ENCODE data around the gene PPFIBP2. TPM values are rescaled to one million over a fixed set of nuclear protein-coding genes. Genes with fewer than 3 reads are reported as not detected.
"Not testable (repeated sequence)": the region's sequence is repeated elsewhere in the genome, so short reads cannot be mapped to it uniquely, and the experiment has no call there.

The PPFIBP2 gene
- total RNA-seq, 1 experiment from 2014 or later, result 3.5 TPM

GRCh38 chr11:7635708-7636107, 121.9 kb downstream of the PPFIBP2 start:
- DNase-seq (ENCODE audit: low spot score), result no peak

GRCh38 chr11:7636350-7636749, 122.6 kb downstream of the PPFIBP2 start:
- no peak for DNase-seq (ENCODE audit: low spot score)

GRCh38 chr11:7637447-7638157, 123.8 kb downstream of the PPFIBP2 start:
- DNase-seq (ENCODE audit: low spot score), result no peak

DNA sequence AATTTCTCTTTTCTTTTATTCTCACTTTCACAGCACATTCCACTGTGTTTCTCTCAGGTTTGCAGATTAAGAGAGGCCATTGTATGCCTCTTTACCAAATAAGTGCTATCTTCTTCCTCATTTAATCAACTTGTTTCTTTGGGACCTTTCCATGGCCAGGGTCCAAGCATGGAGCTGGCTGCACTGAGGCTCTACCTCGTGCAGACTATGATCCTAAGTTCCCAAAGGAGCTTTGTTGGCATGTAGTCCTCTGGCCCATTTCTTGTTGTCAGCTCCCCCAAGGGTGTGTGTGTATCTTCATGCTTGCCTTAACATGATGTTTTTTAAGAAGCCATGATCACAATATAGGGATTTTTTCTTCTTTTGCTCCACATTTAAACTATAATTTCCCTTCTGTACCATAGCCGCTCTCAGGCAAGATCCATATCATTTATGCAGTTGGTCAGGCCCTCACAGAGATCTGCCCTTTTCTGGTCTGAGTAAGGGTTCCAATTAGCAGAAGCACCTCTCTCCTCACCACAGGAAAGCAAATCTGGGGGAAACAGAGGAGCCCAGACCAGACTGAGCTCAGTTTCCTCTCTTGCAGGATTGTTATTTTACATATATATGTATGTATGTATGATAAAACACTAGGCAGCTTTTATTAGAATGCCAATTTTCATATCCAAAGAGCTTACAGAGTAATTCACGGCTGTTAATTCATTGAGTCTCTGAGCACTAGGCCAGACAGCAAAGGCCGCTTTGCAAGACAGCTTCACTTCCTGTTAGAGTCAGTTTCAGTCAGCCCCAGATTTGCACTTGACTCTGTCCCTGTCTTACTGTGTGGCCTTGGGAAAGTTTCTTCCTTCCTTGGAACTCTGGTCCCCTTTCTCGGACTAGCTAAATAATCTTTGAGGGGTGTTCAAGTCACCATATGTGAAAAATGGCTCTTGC, 125.2 kb downstream of the PPFIBP2 start:
- DNase-seq (ENCODE audit: low spot score), result no peak

DNA sequence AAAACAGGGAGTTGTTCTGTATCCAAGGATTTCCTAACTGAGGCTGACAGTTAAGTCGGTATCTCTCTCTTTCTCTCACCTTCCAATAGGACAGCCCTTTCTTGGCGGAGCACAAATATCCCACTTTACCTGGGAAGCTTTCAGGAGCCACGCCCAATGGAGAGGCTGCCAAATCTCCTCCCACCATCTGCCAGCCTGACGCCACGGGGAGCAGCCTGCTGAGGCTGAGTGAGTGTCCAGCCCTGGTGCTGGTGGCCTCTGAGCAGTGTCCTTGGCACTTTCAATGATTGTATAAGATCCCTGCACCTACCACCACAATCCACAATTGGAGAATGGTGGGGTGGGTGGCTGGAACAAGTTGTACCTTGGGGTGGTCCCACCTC, 125.8 kb downstream of the PPFIBP2 start:
- no peak for DNase-seq (ENCODE audit: low spot score)

- DNase-seq (ENCODE audit: low spot score), result no peak
Measured at GRCh38 chr11:7640816-7641215, 127.0 kb downstream of the PPFIBP2 start.

DNA sequence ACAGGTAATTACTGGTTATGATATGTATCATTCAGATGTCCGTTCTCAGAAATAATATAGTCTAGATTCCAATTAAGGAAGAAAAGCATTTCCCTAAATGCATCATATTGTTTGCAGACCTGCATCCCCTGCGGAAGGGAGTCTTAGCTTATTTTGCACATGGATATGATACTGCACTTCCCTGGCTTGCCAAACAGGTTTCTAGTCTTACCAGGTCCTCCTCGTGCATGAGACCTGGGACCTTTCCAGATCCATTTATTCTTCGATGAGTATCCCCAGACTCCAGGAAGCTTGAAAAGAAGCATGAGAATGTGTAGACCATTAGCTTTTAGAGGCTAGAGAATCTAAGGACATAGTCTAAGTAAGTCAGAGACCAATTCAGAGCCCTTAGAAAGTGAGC, 128.9 kb downstream of the PPFIBP2 start:
- no peak for DNase-seq (ENCODE audit: low spot score)

DNA sequence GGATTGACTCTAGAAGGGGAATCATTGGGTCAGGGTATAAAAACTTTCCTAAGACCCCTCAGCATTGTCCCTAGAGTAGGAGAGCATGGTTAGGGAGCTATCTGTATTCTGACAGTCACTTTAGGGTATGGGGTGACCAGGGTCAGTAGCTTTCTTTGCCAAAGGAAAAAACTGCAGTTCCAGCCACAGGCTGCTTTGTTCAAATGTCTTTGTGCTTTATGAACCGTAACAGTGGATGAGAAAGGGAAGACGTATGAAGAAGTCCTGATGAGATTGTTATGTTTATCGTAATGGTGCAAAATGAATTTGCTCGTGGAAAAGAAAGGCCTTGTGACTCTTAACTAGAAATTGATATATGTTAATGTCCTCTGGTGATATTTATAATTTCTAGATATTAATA, 129.5 kb downstream of the PPFIBP2 start:
- no peak for DNase-seq (ENCODE audit: low spot score)

DNA sequence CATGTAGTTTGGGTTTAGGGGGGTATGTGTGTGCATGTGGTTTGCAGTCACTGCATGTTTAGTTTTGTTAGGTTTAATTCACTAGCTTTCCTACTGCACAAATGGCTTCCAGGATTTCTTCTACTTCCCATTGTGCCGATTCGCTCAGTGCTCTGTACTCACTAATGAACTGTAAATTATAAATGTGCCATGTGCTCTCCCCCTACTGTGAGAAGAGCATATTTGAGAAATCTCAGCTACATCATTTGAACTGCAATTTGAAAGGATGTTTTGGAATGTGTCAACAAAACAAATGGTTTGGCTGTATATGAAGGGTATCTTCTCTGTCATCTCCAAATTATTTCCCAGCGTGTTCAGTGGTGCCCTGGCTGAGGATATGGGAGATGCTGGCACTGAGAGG, 131.4 kb downstream of the PPFIBP2 start:
- DNase-seq (ENCODE audit: low spot score), result no peak

GRCh38 chr11:7646866-7647265, 133.1 kb downstream of the PPFIBP2 start:
- DNase-seq (ENCODE audit: low spot score), result no peak

DNA sequence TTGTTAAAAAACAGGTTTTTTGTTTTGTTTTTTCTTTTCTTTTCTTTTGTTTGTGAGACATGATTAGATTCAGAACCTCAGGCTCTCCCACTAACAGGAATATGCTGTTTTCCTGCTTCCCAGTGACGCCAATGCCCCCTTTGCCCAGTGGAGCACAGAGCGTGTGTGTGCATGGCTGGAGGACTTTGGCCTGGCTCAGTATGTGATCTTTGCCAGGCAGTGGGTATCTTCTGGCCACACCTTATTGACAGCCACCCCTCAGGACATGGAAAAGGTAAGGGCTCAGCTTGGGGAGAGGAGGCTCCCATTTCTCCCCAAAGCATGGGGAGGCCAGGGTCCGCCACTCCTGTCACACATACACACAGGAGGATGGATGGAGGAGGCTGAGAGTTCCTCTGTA, 134.5 kb downstream of the PPFIBP2 start:
- DNase-seq (ENCODE audit: low spot score), result no peak

DNA sequence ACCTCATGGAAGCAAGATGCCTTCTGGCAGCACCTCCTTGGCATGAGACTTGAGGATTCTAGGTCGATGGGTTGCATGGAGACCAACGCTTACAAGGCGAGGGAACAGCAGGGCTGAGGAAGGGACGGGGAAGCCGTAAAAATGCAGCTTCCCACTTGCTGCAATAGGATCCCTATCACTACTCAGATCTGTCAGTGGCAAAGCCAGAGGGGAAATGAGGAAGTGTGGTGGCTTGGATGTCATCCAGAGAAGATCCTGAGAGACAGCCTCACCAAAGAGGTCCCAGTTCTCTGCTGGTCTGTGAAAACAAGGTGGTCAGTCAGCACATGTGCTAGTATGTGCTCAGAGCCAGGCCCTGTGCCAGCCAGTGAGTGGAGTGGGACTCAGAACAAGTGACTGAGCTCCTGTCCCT, 137.3 kb downstream of the PPFIBP2 start:
- DNase-seq (ENCODE audit: low spot score), result no peak

DNA sequence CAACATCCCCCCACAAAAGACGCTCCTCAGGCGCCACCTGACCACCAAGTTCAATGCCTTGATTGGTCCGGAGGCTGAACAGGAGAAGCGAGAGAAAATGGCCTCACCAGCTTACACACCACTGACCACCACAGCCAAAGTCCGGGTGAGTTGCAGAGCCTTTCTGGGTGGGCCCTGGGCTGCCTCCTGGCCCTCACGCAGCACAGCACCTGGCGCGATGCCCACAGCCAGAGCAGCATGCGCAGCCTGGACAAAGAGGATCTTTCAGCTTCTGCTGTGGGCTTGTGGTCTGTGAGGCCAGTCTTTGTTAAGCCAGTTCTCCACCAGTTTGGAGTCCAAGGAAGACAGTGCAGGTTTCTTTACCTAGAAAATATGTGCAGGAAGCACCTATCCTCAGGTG, 137.9 kb downstream of the PPFIBP2 start:
- DNase-seq (ENCODE audit: low spot score), result no peak

GRCh38 chr11:7654195-7654705, 140.5 kb downstream of the PPFIBP2 start:
- no peak for DNase-seq (ENCODE audit: low spot score)

- no peak for DNase-seq (ENCODE audit: low spot score)
Measured at GRCh38 chr11:7655253-7656217, 141.7 kb downstream of the PPFIBP2 start.

- DNase-seq (ENCODE audit: low spot score), result no peak
Measured at GRCh38 chr11:7656704-7657103, 142.9 kb downstream of the PPFIBP2 start.

- DNase-seq (ENCODE audit: low spot score), result peak; percentile 70
Measured at GRCh38 chr11:7657306-7658025, 143.7 kb downstream of the PPFIBP2 start.

DNA sequence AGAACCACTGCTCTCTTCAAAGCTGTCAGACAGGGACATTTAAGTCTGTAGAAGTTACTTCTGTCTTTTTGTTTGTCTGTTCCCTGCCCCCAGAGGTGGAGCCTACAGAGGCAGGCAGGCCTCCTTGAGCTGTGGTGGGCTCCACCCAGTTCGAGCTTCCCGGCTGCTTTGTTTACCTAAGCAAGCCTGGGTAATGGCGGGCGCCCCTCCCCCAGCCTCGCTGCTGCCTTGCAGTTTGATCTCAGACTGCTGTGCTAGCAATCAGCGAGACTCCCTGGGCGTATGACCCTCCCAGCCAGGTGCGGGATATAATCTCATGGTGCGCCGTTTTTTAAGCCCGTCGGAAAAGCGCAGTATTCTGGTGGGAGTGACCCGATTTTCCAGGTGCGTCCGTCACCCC, 149.7 kb downstream of the PPFIBP2 start:
- not testable (repeated sequence) for DNase-seq (ENCODE audit: low spot score)

DNA sequence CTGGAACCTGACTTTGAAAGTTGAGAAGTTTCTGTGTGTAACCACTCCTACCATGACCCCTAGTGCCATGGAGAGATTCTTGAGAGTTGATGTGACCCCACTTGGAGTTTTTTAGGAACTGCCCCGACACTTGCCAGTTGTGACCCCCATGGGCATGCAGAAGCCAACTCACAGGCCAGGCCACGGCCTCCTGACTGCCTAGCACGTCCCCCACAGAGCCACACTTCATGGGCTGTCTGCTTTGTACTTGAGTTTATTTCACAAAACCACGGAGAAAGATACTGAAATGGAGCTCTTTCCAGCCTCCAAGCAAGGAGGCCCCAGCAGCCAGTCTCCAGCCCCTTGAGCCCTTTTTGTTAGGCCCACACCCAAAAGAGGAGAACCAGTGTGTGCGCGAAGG, 151.1 kb downstream of the PPFIBP2 start:
- no peak for DNase-seq (ENCODE audit: low spot score)

- peak; percentile 81 for DNase-seq (ENCODE audit: low spot score)
Measured at GRCh38 chr11:7665473-7666291, 151.9 kb downstream of the PPFIBP2 start.

All from H4 (cell line).